ENCODE results near the gene ELK3. TPM values are rescaled to one million over a fixed set of nuclear protein-coding genes. Genes with fewer than 3 reads are reported as not detected.

Gene ELK3
- polyA plus RNA-seq, 1 of the 3 experiments (the other 2 are of a cell fraction), result 33.8 TPM

DNA sequence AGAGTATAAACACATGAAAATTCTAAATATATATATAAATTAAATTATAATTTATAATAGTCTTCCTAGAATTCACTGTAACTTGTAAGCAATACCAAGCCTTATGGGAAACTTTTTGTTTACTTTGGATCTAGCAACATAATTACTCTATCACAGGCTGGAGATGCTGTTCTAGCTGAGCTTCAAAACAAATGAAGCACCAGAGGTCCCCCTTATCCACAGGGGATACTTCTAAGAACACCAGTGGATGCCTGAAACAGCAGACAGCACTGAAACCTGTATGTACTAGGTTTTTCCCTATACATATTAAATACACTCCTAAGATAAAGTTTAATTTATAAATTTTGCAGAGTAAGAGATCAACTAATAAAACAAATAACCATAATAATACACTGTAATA lies 109.5 kb downstream of the ELK3 start:
- H2AFZ ChIP-seq (ENCODE audit: low read depth), result no peak overlapping the region
- peaks cover 8 to 58% of the 10 kb centered on the region in 2 experiments for H3K36me3 ChIP-seq (replicated peaks in 1 of 2; ENCODE audit: control insufficient read depth in 1 of 2, insufficient read depth in 2 of 2, low read length in 1 of 2)
- ChIA-PET CTCF (interaction anchor here (1.6 kb wide), 1 partner anchor 65 kb away, joined by 3 read pairs; no protein-coding TSS in a partner anchor), POLR2A (no interaction called here)
- H3K27me3 ChIP-seq (ENCODE audit: insufficient read depth), result no peaks in the 10 kb centered on the region
- H3K9me2 ChIP-seq, result no peaks in the 10 kb centered on the region
- no peak overlapping the region for H3K27ac ChIP-seq (ENCODE audit: low read depth in 2 of 2, low read length in 1 of 2)
- peaks cover 17% of the 10 kb centered on the region for H3F3A ChIP-seq (replicated peaks; ENCODE audit: insufficient read depth)
- peaks cover 0 to 8% of the 10 kb centered on the region in 2 experiments; a peak in 2 of 4 replicates for H3K4me1 ChIP-seq (ENCODE audit: control insufficient read depth in 1 of 2, insufficient read depth in 2 of 2, low read depth in 1 of 2, low read length in 1 of 2)
- DNase-seq, result no peak
- H3K4me2 ChIP-seq, result no peak overlapping the region
- TF ChIP-seq, protein P1, sequence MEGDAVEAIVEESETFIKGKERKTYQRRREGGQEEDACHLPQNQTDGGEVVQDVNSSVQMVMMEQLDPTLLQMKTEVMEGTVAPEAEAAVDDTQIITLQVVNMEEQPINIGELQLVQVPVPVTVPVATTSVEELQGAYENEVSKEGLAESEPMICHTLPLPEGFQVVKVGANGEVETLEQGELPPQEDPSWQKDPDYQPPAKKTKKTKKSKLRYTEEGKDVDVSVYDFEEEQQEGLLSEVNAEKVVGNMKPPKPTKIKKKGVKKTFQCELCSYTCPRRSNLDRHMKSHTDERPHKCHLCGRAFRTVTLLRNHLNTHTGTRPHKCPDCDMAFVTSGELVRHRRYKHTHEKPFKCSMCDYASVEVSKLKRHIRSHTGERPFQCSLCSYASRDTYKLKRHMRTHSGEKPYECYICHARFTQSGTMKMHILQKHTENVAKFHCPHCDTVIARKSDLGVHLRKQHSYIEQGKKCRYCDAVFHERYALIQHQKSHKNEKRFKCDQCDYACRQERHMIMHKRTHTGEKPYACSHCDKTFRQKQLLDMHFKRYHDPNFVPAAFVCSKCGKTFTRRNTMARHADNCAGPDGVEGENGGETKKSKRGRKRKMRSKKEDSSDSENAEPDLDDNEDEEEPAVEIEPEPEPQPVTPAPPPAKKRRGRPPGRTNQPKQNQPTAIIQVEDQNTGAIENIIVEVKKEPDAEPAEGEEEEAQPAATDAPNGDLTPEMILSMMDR (IDR thresholded peaks at IDR 0.05), result no peak
- TF ChIP-seq RAD21 (IDR thresholded peaks at IDR 0.05; ENCODE audit: low read length), result peak; percentile 25; the same call in 1 of the 2 replicates
- H3K79me2 ChIP-seq (ENCODE audit: insufficient read depth), result peaks cover 85% of the 10 kb centered on the region
- no peaks in the 10 kb centered on the region for H3K9me3 ChIP-seq
- no peak overlapping the region for H3K9ac ChIP-seq
- H3K4me3 ChIP-seq (ENCODE audit: low read depth in 2 of 2, low read length in 1 of 2), result no peak overlapping the region
- no peaks in the 10 kb centered on the region for H4K20me1 ChIP-seq (ENCODE audit: insufficient read depth)

DNA sequence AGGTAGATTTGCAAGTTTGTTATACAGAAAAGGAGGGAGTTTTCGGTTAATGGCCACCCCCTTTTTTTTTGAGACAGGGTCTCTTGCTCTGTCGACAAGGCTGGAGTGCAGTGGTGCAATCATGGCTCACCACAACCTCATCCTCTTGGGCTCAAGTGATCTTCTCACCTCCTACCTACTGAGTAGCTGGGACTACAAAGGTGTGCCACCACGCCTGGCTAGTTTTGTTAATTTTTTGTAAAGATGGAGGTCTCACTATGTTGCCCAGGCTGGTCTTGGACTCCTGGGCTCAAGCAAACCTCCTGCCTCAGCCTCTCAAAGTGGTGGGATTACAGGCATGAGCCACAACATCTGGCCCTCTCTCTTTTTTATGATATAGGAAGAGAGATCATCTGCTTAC lies 111.5 kb downstream of the ELK3 start:
- H3K9me3 ChIP-seq, result no peaks in the 10 kb centered on the region
- no peak for TF ChIP-seq MEF2A (IDR thresholded peaks at IDR 0.05; ENCODE audit: borderline replicate concordance, low read depth)
- no peak for TF ChIP-seq RFX5 (IDR thresholded peaks at IDR 0.05; ENCODE audit: low read length)
- no peak for TF ChIP-seq IRF3 (IDR thresholded peaks at IDR 0.05; ENCODE audit: low read depth, low read length)
- TF ChIP-seq NFIC (IDR thresholded peaks at IDR 0.05; ENCODE audit: borderline replicate concordance), result no peak
- no peak for TF ChIP-seq SIN3A (IDR thresholded peaks at IDR 0.05; ENCODE audit: borderline replicate concordance, low read depth, low read length)
- TF ChIP-seq, protein P2, sequence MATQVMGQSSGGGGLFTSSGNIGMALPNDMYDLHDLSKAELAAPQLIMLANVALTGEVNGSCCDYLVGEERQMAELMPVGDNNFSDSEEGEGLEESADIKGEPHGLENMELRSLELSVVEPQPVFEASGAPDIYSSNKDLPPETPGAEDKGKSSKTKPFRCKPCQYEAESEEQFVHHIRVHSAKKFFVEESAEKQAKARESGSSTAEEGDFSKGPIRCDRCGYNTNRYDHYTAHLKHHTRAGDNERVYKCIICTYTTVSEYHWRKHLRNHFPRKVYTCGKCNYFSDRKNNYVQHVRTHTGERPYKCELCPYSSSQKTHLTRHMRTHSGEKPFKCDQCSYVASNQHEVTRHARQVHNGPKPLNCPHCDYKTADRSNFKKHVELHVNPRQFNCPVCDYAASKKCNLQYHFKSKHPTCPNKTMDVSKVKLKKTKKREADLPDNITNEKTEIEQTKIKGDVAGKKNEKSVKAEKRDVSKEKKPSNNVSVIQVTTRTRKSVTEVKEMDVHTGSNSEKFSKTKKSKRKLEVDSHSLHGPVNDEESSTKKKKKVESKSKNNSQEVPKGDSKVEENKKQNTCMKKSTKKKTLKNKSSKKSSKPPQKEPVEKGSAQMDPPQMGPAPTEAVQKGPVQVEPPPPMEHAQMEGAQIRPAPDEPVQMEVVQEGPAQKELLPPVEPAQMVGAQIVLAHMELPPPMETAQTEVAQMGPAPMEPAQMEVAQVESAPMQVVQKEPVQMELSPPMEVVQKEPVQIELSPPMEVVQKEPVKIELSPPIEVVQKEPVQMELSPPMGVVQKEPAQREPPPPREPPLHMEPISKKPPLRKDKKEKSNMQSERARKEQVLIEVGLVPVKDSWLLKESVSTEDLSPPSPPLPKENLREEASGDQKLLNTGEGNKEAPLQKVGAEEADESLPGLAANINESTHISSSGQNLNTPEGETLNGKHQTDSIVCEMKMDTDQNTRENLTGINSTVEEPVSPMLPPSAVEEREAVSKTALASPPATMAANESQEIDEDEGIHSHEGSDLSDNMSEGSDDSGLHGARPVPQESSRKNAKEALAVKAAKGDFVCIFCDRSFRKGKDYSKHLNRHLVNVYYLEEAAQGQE (IDR thresholded peaks at IDR 0.05; ENCODE audit: low read depth, low read length), result no peak
- no peak for TF ChIP-seq NRF1 (IDR thresholded peaks at IDR 0.05; ENCODE audit: low read depth, low read length)
- no peak for TF ChIP-seq FOXJ3 (CRISPR knock-in tag; IDR thresholded peaks at IDR 0.05)
- no peak for TF ChIP-seq TAF1 (IDR thresholded peaks at IDR 0.05; ENCODE audit: borderline replicate concordance, low read depth, low read length)
- TF ChIP-seq, protein P3, sequence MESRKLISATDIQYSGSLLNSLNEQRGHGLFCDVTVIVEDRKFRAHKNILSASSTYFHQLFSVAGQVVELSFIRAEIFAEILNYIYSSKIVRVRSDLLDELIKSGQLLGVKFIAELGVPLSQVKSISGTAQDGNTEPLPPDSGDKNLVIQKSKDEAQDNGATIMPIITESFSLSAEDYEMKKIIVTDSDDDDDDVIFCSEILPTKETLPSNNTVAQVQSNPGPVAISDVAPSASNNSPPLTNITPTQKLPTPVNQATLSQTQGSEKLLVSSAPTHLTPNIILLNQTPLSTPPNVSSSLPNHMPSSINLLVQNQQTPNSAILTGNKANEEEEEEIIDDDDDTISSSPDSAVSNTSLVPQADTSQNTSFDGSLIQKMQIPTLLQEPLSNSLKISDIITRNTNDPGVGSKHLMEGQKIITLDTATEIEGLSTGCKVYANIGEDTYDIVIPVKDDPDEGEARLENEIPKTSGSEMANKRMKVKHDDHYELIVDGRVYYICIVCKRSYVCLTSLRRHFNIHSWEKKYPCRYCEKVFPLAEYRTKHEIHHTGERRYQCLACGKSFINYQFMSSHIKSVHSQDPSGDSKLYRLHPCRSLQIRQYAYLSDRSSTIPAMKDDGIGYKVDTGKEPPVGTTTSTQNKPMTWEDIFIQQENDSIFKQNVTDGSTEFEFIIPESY (IDR thresholded peaks at IDR 0.05; ENCODE audit: borderline replicate concordance, low read depth), result no peak
- TF ChIP-seq, protein P4, sequence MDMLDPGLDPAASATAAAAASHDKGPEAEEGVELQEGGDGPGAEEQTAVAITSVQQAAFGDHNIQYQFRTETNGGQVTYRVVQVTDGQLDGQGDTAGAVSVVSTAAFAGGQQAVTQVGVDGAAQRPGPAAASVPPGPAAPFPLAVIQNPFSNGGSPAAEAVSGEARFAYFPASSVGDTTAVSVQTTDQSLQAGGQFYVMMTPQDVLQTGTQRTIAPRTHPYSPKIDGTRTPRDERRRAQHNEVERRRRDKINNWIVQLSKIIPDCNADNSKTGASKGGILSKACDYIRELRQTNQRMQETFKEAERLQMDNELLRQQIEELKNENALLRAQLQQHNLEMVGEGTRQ (IDR thresholded peaks at IDR 0.05; ENCODE audit: borderline replicate concordance, low read depth, low read length), result no peak
- no peak for TF ChIP-seq ELF1 (IDR thresholded peaks at IDR 0.05)
- no peak for TF ChIP-seq RAD21 (IDR thresholded peaks at IDR 0.05; ENCODE audit: low read length)
- TF ChIP-seq FOSL2 (IDR thresholded peaks at IDR 0.05; ENCODE audit: borderline replicate concordance, low read depth), result no peak
- no peak for TF ChIP-seq JUND (IDR thresholded peaks at IDR 0.05)
- no peak for DNase-seq
- peaks cover 10% of the 10 kb centered on the region for H3F3A ChIP-seq (replicated peaks; ENCODE audit: insufficient read depth)
- no peaks in the 10 kb centered on the region for H3K9me2 ChIP-seq
- POLR2A ChIA-PET, result no interaction called here
- H4K20me1 ChIP-seq (ENCODE audit: insufficient read depth), result no peaks in the 10 kb centered on the region
- H3K4me2 ChIP-seq, result no peak overlapping the region
- peaks cover 8 to 55% of the 10 kb centered on the region in 2 experiments for H3K36me3 ChIP-seq (replicated peaks in 1 of 2; ENCODE audit: control insufficient read depth in 1 of 2, insufficient read depth in 2 of 2, low read length in 1 of 2)
- 95% methylated on average over 3 of the region's 3 CpGs for WGBS (ENCODE audit: low lambda C conversion rate)
- CTCF ChIA-PET, result interaction anchor here (1.4 kb wide), 1 partner anchor 17 kb away, joined by 3 read pairs; no protein-coding TSS in a partner anchor
- no peak overlapping the region for H3K9ac ChIP-seq
- no peak overlapping the region for H3K27ac ChIP-seq (ENCODE audit: low read depth in 2 of 2, low read length in 1 of 2)
- no peak overlapping the region for H3K4me3 ChIP-seq (ENCODE audit: low read depth in 2 of 2, low read length in 1 of 2)
- no peaks in the 10 kb centered on the region for H3K27me3 ChIP-seq (ENCODE audit: insufficient read depth)
- H3K4me1 ChIP-seq (ENCODE audit: control insufficient read depth in 1 of 2, insufficient read depth in 2 of 2, low read depth in 1 of 2, low read length in 1 of 2), result peaks cover 0 to 8% of the 10 kb centered on the region in 2 experiments; a peak in 2 of 4 replicates
- H2AFZ ChIP-seq (ENCODE audit: low read depth), result no peak overlapping the region
- H3K79me2 ChIP-seq (ENCODE audit: insufficient read depth), result peaks cover 89% of the 10 kb centered on the region

Data from SK-N-SH (cell line).